ENCODE results near the gene PPIA. TPM values are rescaled to one million over a fixed set of nuclear protein-coding genes. Genes with fewer than 3 reads are reported as not detected.
"Not testable (repeated sequence)": the region's sequence is repeated elsewhere in the genome, so short reads cannot be mapped to it uniquely, and the experiment has no call there.

PPIA gene
- total RNA-seq, 1 experiment from 2014 or later: 5,336 TPM

- no peak for DNase-seq (ENCODE audit: low read depth)
Measured at GRCh38 chr7:44762726-44763522, 33.6 kb upstream of the PPIA start.

GRCh38 chr7:44764081-44764480 lies 32.4 kb upstream of the PPIA start:
- no peak for DNase-seq (ENCODE audit: low read depth)

- no peak for DNase-seq (ENCODE audit: low read depth)
Measured at GRCh38 chr7:44764665-44765578, 31.6 kb upstream of the PPIA start.

- DNase-seq (ENCODE audit: low read depth): no peak
Measured at GRCh38 chr7:44765579-44766415, 30.7 kb upstream of the PPIA start.

GRCh38 chr7:44766416-44766801 lies 30.1 kb upstream of the PPIA start:
- no peak for DNase-seq (ENCODE audit: low read depth)

GRCh38 chr7:44767134-44767911 lies 29.2 kb upstream of the PPIA start:
- no peak for DNase-seq (ENCODE audit: low read depth)

- no peak for DNase-seq (ENCODE audit: low read depth)
Measured at GRCh38 chr7:44767912-44768627, 28.4 kb upstream of the PPIA start.

GRCh38 chr7:44768628-44769371 lies 27.7 kb upstream of the PPIA start:
- DNase-seq (ENCODE audit: low read depth): no peak

GRCh38 chr7:44769376-44769775 lies 27.1 kb upstream of the PPIA start:
- no peak for DNase-seq (ENCODE audit: low read depth)

GRCh38 chr7:44769776-44770294 lies 26.6 kb upstream of the PPIA start:
- no peak for DNase-seq (ENCODE audit: low read depth)

- no peak for DNase-seq (ENCODE audit: low read depth)
Measured at GRCh38 chr7:44771358-44771757, 25.1 kb upstream of the PPIA start.

GRCh38 chr7:44772440-44772839 lies 24.0 kb upstream of the PPIA start:
- DNase-seq (ENCODE audit: low read depth): no peak

- no peak for DNase-seq (ENCODE audit: low read depth)
Measured at GRCh38 chr7:44772867-44773266, 23.6 kb upstream of the PPIA start.

GRCh38 chr7:44774486-44774885 lies 22.0 kb upstream of the PPIA start:
- not testable (repeated sequence) for DNase-seq (ENCODE audit: low read depth)

GRCh38 chr7:44775383-44776107 lies 20.9 kb upstream of the PPIA start:
- DNase-seq (ENCODE audit: low read depth): no peak

- no peak for DNase-seq (ENCODE audit: low read depth)
Measured at GRCh38 chr7:44776211-44776610, 20.3 kb upstream of the PPIA start.

- DNase-seq (ENCODE audit: low read depth): no peak
Measured at GRCh38 chr7:44782460-44782859, 14.0 kb upstream of the PPIA start.

- no peak for DNase-seq (ENCODE audit: low read depth)
Measured at GRCh38 chr7:44783407-44783806, 13.1 kb upstream of the PPIA start.
